ENCODE data around the gene RNASE12.

The RNASE12 gene

DNA sequence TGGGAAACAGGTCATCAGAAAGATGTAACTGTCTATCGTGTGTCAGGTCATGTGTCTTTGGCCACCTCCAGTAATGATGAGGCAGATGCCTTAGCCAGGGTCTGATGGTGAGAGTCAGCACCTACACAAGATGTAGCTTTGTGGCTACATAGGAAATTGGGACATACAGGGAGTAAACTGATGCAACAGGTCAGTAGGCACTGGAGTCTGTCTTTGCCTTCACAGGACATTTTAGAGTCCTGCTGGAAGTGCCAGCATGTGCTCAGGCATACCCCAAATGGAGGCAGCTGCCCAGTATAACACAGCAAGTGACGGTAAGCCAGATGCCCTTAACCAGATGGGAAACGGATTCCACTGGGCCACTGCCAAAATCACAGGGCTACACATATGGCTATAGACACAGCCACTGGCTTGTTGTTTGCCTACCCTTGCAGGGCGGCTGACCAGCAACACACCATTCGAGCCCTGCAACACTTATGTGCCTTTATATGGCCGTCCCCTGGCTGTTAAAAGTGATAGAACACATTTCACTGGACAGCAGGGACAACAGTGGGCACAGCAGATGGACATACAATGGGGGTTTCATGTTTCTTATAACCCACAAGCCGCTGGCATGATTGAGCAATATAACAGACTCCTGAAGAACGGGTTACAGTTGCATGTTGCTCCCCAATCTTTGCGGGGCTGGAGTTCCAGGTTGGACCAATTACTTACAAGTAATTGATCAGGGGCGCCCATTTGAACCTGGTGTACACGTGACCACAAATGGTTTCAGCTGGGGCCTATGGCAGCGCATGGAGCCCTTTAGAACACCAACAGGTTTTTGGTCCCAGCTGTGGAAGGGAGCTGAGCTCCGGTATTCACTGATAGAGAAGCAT is 12.9 kb upstream of the RNASE12 start:
- H3K9me2 ChIP-seq (replicated peaks; ENCODE audit: insufficient read depth, low read length) = no peaks in the 10 kb centered on the region
- H3K4me2 ChIP-seq (ENCODE audit: low read depth, low read length) = no peak overlapping the region
- H3F3A ChIP-seq (ENCODE audit: insufficient read depth, low read length) = no peaks in the 10 kb centered on the region
- no peaks in the 10 kb centered on the region for H3K27me3 ChIP-seq (replicated peaks; ENCODE audit: insufficient read depth, low read length)
- no peaks in the 10 kb centered on the region for H3K4me1 ChIP-seq (ENCODE audit: low read length)
- TF ChIP-seq EZH2 (optimal IDR thresholded peaks at IDR 0.05; ENCODE audit: low read depth, low read length) (no peak), EZH2phosphoT487 (IDR thresholded peaks at IDR 0.05; ENCODE audit: low read length) (no peak)
- TF ChIP-seq, protein P1, sequence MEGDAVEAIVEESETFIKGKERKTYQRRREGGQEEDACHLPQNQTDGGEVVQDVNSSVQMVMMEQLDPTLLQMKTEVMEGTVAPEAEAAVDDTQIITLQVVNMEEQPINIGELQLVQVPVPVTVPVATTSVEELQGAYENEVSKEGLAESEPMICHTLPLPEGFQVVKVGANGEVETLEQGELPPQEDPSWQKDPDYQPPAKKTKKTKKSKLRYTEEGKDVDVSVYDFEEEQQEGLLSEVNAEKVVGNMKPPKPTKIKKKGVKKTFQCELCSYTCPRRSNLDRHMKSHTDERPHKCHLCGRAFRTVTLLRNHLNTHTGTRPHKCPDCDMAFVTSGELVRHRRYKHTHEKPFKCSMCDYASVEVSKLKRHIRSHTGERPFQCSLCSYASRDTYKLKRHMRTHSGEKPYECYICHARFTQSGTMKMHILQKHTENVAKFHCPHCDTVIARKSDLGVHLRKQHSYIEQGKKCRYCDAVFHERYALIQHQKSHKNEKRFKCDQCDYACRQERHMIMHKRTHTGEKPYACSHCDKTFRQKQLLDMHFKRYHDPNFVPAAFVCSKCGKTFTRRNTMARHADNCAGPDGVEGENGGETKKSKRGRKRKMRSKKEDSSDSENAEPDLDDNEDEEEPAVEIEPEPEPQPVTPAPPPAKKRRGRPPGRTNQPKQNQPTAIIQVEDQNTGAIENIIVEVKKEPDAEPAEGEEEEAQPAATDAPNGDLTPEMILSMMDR (IDR thresholded peaks at IDR 0.05; ENCODE audit: low read length) = no peak
- no peaks in the 10 kb centered on the region for H3K9me3 ChIP-seq (replicated peaks; ENCODE audit: insufficient read depth, low read length)
- H3K27ac ChIP-seq (ENCODE audit: low read length) = no peak overlapping the region
- H3K4me3 ChIP-seq (ENCODE audit: low read length) = no peak overlapping the region
- DNase-seq = no peak
- H2AFZ ChIP-seq (ENCODE audit: low read length) = no peak overlapping the region
- H4K20me1 ChIP-seq (ENCODE audit: insufficient read depth, low read length) = no peaks in the 10 kb centered on the region
- H3K79me2 ChIP-seq (ENCODE audit: low read length) = no peaks in the 10 kb centered on the region
- H3K9ac ChIP-seq (ENCODE audit: low read length) = no peak overlapping the region
- H3K36me3 ChIP-seq (replicated peaks; ENCODE audit: insufficient read depth, low read length) = no peaks in the 10 kb centered on the region

DNA sequence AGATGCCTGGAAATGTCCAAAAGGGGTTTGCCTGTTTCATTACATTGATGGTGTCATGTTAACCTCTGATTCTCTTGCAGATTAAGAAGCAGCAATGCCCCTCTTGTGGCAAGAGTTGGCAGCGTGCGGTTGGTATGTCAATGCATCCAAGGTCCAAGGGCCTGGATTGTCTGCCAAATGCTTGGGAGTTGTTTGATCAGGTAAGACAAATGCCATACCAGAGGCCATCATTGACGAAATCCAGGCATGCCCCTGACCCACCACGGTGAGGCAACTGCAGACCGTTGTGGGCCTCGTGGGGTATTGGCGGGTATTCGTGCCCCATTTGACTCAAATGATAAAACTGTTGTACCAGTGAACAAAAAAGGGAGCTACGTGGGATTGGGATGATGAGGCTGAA is 11.4 kb upstream of the RNASE12 start:
- no peak overlapping the region for H3K9ac ChIP-seq (ENCODE audit: low read length)
- no peaks in the 10 kb centered on the region for H3K36me3 ChIP-seq (replicated peaks; ENCODE audit: insufficient read depth, low read length)
- no peaks in the 10 kb centered on the region for H3K4me1 ChIP-seq (ENCODE audit: low read length)
- H3K4me2 ChIP-seq (ENCODE audit: low read depth, low read length) = no peak overlapping the region
- no peaks in the 10 kb centered on the region for H3K9me2 ChIP-seq (replicated peaks; ENCODE audit: insufficient read depth, low read length)
- no peak overlapping the region for H2AFZ ChIP-seq (ENCODE audit: low read length)
- H3K27me3 ChIP-seq (replicated peaks; ENCODE audit: insufficient read depth, low read length) = no peaks in the 10 kb centered on the region
- H3K79me2 ChIP-seq (ENCODE audit: low read length) = no peaks in the 10 kb centered on the region
- H4K20me1 ChIP-seq (ENCODE audit: insufficient read depth, low read length) = no peaks in the 10 kb centered on the region
- no peaks in the 10 kb centered on the region for H3K9me3 ChIP-seq (replicated peaks; ENCODE audit: insufficient read depth, low read length)
- no peaks in the 10 kb centered on the region for H3F3A ChIP-seq (ENCODE audit: insufficient read depth, low read length)
- H3K27ac ChIP-seq (ENCODE audit: low read length) = no peak overlapping the region
- DNase-seq = no peak
- TF ChIP-seq, protein P1 (IDR thresholded peaks at IDR 0.05; ENCODE audit: low read length) = no peak
- TF ChIP-seq EZH2phosphoT487 (IDR thresholded peaks at IDR 0.05; ENCODE audit: low read length) (no peak), EZH2 (optimal IDR thresholded peaks at IDR 0.05; ENCODE audit: low read depth, low read length) (no peak)
- no peak overlapping the region for H3K4me3 ChIP-seq (ENCODE audit: low read length)

DNA sequence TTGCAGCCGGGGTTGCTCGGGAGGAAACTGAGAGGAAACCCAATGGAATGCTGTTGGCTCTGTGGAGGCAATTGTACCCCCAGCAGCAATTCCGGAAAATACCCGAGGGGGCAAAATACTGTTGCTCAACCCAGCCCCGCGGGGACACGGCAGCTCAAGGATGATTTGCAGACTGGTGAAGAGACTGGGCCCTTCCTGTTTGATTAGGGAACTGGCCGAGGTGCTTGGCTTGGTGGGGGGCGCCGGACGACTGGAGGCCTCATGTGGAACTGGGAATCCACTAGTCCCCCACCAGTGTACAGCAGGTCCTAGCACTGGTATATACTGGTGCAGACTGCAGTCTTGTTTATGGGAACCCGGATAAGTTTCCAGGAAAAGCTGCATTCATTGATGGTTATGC is 10.3 kb upstream of the RNASE12 start:
- H4K20me1 ChIP-seq (ENCODE audit: insufficient read depth, low read length) = no peaks in the 10 kb centered on the region
- no peak overlapping the region for H2AFZ ChIP-seq (ENCODE audit: low read length)
- H3K4me1 ChIP-seq (ENCODE audit: low read length) = no peaks in the 10 kb centered on the region
- no peaks in the 10 kb centered on the region for H3K36me3 ChIP-seq (replicated peaks; ENCODE audit: insufficient read depth, low read length)
- H3K27me3 ChIP-seq (replicated peaks; ENCODE audit: insufficient read depth, low read length) = no peaks in the 10 kb centered on the region
- H3F3A ChIP-seq (ENCODE audit: insufficient read depth, low read length) = no peaks in the 10 kb centered on the region
- no peaks in the 10 kb centered on the region for H3K9me3 ChIP-seq (replicated peaks; ENCODE audit: insufficient read depth, low read length)
- H3K4me3 ChIP-seq (ENCODE audit: low read length) = no peak overlapping the region
- no peaks in the 10 kb centered on the region for H3K9me2 ChIP-seq (replicated peaks; ENCODE audit: insufficient read depth, low read length)
- no peak for DNase-seq
- no peak overlapping the region for H3K4me2 ChIP-seq (ENCODE audit: low read depth, low read length)
- TF ChIP-seq, protein P1 (IDR thresholded peaks at IDR 0.05; ENCODE audit: low read length) = no peak
- TF ChIP-seq EZH2 (optimal IDR thresholded peaks at IDR 0.05; ENCODE audit: low read depth, low read length) (no peak), EZH2phosphoT487 (IDR thresholded peaks at IDR 0.05; ENCODE audit: low read length) (no peak)
- no peak overlapping the region for H3K9ac ChIP-seq (ENCODE audit: low read length)
- no peaks in the 10 kb centered on the region for H3K79me2 ChIP-seq (ENCODE audit: low read length)
- H3K27ac ChIP-seq (ENCODE audit: low read length) = no peak overlapping the region
